Measurements from ENCODE around the gene MYOG.

Gene MYOG

DNA sequence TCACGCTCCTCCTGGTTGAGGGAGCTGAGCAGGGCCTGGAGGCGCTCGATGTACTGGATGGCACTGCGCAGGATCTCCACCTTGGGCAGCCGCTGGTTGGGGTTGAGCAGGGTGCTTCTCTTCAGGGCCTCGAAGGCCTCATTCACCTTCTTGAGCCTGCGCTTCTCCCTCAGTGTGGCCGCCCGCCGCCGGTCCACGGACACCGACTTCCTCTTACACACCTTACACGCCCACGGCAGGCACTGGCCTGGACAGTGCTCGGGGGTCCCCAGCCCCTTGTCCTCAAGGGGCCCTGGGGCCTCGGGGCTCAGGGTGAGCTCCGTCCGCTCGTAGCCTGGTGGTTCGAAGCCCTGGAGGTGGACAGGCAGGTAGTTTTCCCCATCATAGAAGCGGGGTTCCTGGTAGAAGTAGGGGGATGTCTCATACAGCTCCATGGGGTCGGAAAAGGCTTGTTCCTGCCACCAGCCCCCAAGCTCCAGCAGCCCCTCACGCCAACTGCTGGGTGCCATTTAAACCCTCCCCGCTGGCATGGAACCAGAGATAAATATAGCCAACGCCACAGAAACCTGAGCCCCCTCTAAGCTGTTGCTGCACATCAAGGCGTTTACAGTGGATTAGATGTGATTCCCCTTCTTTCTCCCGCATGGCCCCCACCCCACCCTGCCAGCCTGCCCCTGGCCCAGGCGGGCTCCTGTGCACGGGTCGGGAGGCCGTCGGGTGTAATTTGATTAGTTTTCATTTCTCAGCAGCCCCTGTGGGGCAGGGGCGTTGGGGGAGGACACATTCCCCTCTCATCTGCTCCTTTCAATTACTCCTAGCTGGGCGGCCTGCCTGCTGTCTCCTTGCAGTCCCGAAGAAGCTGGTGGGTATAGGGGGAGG, at the start of gene MYOG:
Gene MYOG, minus strand, starts transcription at position 485 of the 879 bp plus-strand sequence. Its CDS starts 51 bp downstream, at position 434.
- no peak for DNase-seq (ENCODE audit: low read depth)

GRCh38 chr1:203133970-203134725, 48.3 kb upstream of the MYOG start:
- DNase-seq (ENCODE audit: low read depth): no peak

DNA sequence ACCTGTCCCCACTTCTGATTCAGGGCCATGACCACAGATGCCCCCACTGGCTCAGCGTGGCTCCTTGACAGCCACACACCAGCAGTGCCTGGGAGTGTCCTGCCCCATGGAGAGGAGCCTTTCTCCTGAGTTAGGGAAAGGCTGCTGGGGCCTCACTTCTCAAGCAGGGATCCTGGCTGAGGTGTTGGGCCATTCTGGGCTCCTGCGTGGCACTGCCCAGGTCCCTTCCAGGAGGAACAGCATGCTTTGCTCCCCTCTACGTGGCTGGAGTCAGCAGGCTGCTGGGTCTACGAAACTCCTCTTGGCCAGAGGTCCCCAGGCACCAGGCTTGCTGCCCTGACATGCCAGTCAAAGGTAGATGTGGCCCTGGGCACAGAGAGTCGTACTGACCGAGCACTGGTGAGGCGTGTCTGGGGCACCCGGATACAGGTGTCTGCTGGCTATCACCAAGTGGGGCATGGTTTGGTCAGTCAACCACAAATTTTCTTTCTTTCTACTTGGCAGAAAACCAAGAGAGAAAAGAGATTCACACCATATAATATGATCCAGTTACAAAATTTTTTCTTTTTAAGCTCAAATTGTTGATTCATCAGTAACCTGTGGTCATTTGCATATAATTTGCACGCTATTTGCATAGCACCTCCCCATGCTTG, 45.9 kb upstream of the MYOG start:
- DNase-seq (ENCODE audit: low read depth): no peak

DNA sequence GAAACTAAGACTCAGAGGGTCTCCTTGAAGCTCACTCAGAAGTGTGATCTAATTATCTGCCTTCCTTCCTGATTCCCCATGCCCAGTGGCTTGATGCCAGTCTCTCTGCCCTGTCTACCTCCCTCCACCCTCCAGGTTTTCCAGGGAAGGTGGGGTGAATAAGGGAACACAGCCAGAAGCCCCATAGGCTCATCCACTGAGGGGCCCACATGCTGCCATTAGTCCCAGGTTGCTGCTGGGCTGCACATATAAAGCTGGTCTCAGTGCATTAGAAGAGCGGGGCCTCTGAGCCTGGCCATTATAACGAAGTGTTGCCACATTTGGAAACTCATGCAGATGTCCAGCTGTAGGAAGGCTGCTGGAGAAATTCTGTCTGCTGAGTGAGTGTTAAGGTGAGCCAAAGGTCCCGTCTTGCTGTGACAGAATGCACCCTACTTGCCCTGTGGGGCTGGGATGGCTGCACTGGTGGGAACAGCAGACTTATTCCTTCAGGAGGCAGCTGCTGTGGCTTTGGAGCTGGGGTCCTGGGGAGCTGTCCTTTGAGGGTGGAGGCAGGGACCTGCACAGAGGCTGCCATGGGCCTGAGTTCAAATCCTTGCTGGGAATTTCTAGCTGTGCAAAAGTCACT, 44.7 kb upstream of the MYOG start:
- DNase-seq (ENCODE audit: low read depth): no peak

DNA sequence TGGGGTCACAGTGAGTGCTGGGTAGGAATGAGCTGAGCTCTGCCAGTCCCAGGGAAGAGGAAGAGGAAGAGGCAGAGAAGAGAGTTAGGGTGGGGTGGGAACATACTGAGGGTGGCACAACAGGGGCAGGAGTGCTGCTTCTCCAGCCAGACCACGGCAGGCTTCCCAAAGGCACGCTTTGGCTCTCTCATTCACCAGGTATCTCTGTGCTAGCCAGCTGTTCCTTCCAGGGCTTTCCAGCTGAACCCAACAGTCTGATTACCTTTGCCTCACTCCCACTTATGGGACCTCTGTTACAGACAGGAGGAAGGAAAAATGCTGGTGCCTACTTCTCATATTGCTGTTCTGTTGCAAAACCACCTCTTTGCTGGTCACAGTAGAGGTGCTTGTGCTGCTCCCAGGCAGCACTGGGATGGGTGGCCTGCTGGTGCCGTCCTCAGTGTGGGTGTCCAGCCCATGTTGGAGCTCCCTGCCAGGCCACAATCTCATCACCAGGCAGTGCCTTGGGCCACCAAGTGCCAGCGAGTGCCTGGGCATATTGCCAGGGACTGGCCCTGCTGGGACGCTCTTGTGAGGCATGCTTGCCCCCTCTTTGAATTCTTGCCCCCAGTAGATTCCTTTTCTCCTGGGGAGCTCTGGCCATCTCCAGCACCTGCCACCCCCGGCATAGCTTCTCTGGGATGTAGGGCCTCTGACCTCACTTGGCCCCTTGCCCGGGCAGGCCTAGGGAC, 43.9 kb upstream of the MYOG start:
- DNase-seq (ENCODE audit: low read depth): no peak

GRCh38 chr1:203128716-203129500, 43.1 kb upstream of the MYOG start:
- no peak for DNase-seq (ENCODE audit: low read depth)

GRCh38 chr1:203128431-203128715, 42.6 kb upstream of the MYOG start:
- DNase-seq (ENCODE audit: low read depth): no peak

- peak; percentile 60 for DNase-seq (ENCODE audit: low read depth)
Observed at GRCh38 chr1:203127666-203128430, 42.0 kb upstream of the MYOG start, which contains the start of gene ADORA1. ADORA1 (plus strand) TSS chr1:203127726; CDS start chr1:203128842, 1,116 bp downstream.

GRCh38 chr1:203126866-203127665, 41.3 kb upstream of the MYOG start:
- DNase-seq (ENCODE audit: low read depth): peak; percentile 15

- peak; percentile 46 for DNase-seq (ENCODE audit: low read depth)
Observed at GRCh38 chr1:203126151-203126865, 40.5 kb upstream of the MYOG start.

DNA sequence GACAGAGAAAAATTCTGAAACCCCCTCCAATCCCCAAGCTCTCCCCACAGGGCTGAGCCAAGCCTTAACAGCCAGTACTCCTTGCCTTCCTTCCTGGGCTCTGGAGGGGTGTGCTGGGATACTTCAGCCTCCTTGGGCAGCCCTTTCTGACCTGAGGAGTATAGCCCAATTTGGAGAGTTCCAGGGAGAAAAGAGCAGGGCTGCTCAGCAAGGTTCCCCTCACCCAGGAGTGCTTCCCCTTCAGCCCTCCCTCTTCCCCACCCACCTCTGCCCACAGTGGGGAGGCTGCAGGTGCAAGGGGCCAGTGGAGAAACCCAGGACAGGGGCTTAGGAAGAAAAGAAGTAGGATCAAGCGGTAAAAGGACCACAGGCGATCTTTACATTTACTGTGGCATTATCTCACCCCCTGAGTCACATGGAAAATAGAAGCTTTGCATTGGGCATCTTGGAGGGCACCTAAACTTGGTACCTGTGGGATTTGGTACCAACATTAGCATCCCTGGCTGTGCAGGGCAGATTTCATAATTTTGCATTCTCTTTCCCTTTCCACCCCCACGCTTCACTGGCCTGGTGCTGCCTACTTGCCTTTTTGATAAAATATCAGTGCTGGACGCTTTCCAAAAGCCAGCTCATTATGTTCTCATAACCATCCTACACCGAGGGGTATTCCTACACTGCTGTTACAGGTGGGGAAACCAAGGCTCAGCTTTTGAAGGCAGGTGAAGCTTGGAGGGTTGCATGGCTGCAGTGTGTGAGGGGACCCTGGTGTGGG, 38.9 kb upstream of the MYOG start:
- peak; percentile 52 for DNase-seq (ENCODE audit: low read depth)

GRCh38 chr1:203124011-203124410, 38.2 kb upstream of the MYOG start:
- no peak for DNase-seq (ENCODE audit: low read depth)

- DNase-seq (ENCODE audit: low read depth): no peak
Observed at GRCh38 chr1:203122159-203122558, 36.3 kb upstream of the MYOG start.

DNA sequence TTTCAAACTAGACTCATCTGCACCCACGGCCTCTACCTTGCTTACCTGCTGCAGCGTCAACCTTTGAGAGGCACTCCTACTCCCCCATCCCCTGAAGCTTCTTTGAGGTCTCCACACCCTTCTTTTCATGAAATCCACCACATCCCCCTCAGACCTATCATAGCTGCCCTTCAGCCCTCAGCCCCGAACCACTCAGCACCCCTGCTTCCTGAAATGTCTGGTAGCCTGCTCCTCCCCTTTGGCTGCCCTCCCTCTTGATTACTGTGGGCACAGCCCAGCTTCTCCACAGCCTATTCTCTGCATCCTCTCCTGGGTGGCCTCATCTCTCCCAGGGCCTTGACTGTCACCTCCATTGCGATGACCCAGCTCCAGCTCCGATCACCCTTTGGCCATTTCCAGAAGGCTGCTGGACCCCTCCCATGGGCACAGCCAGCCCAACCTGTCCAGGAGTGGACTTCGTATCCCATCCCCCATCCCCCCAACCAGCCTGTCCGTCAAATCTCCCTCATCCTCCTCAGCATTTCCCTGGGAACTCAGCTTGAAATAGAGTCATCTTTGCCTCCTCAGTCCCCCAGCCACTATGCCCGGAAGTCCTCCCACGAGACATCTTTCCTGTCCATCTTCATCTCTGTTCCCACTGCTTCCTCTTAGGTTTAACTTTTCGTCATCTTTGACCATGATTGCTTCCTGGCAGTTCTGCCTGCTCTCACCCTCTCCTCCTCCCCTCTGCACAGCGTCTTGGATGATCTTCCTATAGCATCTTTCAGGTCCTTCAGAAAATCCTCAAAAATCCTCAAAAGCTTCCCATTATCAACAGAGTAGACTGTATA, 35.6 kb upstream of the MYOG start:
- no peak for DNase-seq (ENCODE audit: low read depth)

DNA sequence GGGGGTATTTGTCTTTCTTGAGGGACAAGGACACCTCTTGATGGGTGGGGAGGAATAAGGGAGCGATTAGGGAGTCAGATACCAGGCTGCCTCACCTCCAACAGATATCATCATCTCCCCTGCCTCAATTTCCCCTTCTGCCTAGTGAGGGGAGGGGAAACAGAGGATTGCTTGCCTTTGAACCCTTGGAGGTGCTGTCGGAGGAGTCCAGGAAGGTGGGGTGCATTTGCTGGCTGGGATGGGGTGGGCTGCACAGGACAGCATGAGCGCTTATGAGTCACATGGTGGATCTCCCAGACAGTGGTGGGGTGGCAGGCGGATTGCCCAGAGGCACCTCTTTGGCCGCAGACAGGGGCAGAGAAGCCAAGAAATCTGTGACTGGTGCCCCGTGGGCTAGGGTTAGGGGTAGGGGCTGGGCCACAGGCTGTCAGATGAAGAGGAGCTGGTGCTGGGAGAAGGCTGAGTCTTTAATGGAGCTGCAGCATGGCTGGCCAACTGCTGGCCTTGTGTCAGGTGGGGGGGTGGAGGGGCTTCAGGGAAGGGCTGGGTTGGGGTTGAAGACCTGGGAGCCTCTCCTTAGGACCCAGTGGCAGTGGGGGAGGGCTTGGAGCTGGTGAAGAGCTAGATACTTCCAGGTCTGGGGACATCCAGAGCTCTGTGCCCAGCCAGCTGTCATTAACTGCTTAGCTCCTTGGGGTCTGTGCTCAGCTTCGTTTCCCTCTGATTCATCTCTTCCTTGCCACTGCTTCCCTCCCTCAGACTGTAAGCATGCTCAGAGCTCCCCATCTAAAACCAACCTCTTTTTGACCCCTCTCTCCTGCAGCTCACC, 34.7 kb upstream of the MYOG start:
- DNase-seq (ENCODE audit: low read depth): no peak
